OCI-LY7 (cell line): ENCODE results near the gene LRRC10.

Experiments used
- CTCF ChIP-seq: fragments of 200-600 bp; sonication (generic); conservative IDR thresholded peaks from 2 replicates; pipeline ENCODE4 v1.5.1; 2014; ENCODE audit warnings: mild to moderate bottlenecking, antibody characterized with exemption, low read length, moderate library complexity, mixed read lengths
- EZH2phosphoT487 ChIP-seq: fragments of 200-600 bp; sonication (generic); IDR thresholded peaks from 2 replicates; pipeline ENCODE4 v1.6.1; 2018; ENCODE audit warnings: low read depth, borderline replicate concordance, mild to moderate bottlenecking, mixed run types, antibody characterized with exemption, low read length, moderate library complexity, mixed read lengths

GRCh38 chr12:69598174-69598753 is 12.4 kb downstream of the LRRC10 start:
- TF ChIP-seq CTCF (no peak), EZH2phosphoT487 (no peak)
